Right atrium auricular region (tissue), 2 donors: Measurements from ENCODE around the gene CMTR1. TPM values are rescaled to one million over a fixed set of nuclear protein-coding genes. Genes with fewer than 3 reads are reported as not detected.

Experiments
- DNase-seq: peaks from one replicate; pipeline ENCODE4 v3.0.0-alpha.2; 2019; ENCODE audit warnings: low spot score
- H3K27ac ChIP-seq, 2 donors: fragments of 200-600 bp; sonication (generic); 1 replicate in 1 of 2; 2 replicates in 1 of 2; pipeline ENCODE4 v1.5.1; 2016 to 2019
- H3K27me3 ChIP-seq, 2 donors: fragments of 200-600 bp; sonication (generic); one replicate each; pipeline versions ENCODE4 v1.5.1 to v1.6.0; 2017 to 2019
- H3K36me3 ChIP-seq: fragments of 200-600 bp; sonication (generic); one replicate; pipeline ENCODE4 v1.5.1; 2016
- H3K4me1 ChIP-seq, 2 donors: fragments of 200-600 bp; sonication (generic); one replicate each; pipeline versions ENCODE4 v1.5.1 to v1.6.0; 2017 to 2019
- H3K4me3 ChIP-seq, 2 donors: fragments of 200-600 bp; sonication (generic); 1 replicate in 1 of 2; 2 replicates in 1 of 2; pipeline ENCODE4 v1.5.1; 2017 to 2019; ENCODE audit warnings: mild to moderate bottlenecking in 1 of 2, moderate library complexity in 1 of 2
- H3K9me3 ChIP-seq, 2 donors: fragments of 200-600 bp; sonication (generic); one replicate each; pipeline ENCODE4 v1.5.1; 2019
- CTCF ChIP-seq, 2 donors: fragments of 200-600 bp; sonication (generic); IDR thresholded peaks; one replicate each; pipeline ENCODE4 v1.5.1; 2019; ENCODE audit warnings: antibody characterized with exemption in 2 of 2
- total RNA-seq, 2 donors: library from RNA; depleted of rRNA; stranded (reverse); fragments of >200 nt; gene quantifications; one replicate each; pipeline ENCODE4 v1.1.0, GENCODE V29; 2016

CMTR1 gene
- total RNA-seq, 2 donors from 2014 or later = 20.4 to 21.1 TPM

GRCh38 chr6:37426945-37427510 is 6.0 kb upstream of the CMTR1 start:
- no peaks in the 10 kb centered on the region for H3K4me1 ChIP-seq
- no peaks in the 10 kb centered on the region for H3K27me3 ChIP-seq
- DNase-seq = no peak
- no peaks in the 10 kb centered on the region for H3K9me3 ChIP-seq
- H3K4me3 ChIP-seq = no peak overlapping the region
- no peak overlapping the region for H3K27ac ChIP-seq
- H3K36me3 ChIP-seq = no peaks in the 10 kb centered on the region
- no peak for TF ChIP-seq CTCF (IDR thresholded peaks at IDR 0.05)

GRCh38 chr6:37429352-37429750 is 3.7 kb upstream of the CMTR1 start:
- Histone ChIP-seq H3K4me1 (peaks cover 0 to 14% of the 10 kb centered on the region in 2 donors), H3K27ac (no peak overlapping the region), H3K9me3 (no peaks in the 10 kb centered on the region), H3K4me3 (no peak overlapping the region), H3K27me3 (no peaks in the 10 kb centered on the region), H3K36me3 (no peaks in the 10 kb centered on the region)
- no peak for TF ChIP-seq CTCF (IDR thresholded peaks at IDR 0.05)
- no peak for DNase-seq

- Histone ChIP-seq H3K36me3 (peaks cover 22% of the 10 kb centered on the region), H3K4me1 (peaks cover 0 to 25% of the 10 kb centered on the region in 2 donors), H3K27me3 (no peaks in the 10 kb centered on the region), H3K4me3 (peak overlapping the region; percentile 83 to 90), H3K9me3 (no peaks in the 10 kb centered on the region), H3K27ac (peak overlapping the region; percentile 91 to 93)
- DNase-seq = no peak
- TF ChIP-seq CTCF (IDR thresholded peaks at IDR 0.05) = no peak
Measured at GRCh38 chr6:37432590-37432915, 468 bp upstream of the CMTR1 start.

GRCh38 chr6:37433657-37434271 is 743 bp downstream of the CMTR1 start:
- peaks cover 0 to 25% of the 10 kb centered on the region in 2 donors for H3K4me1 ChIP-seq
- no peaks in the 10 kb centered on the region for H3K27me3 ChIP-seq
- no peaks in the 10 kb centered on the region for H3K9me3 ChIP-seq
- no peak for TF ChIP-seq CTCF (IDR thresholded peaks at IDR 0.05)
- peaks cover 29% of the 10 kb centered on the region for H3K36me3 ChIP-seq
- no peak for DNase-seq
- peak overlapping the region; percentile 91 to 93 for H3K27ac ChIP-seq
- peak overlapping the region; percentile 83 to 90 for H3K4me3 ChIP-seq

GRCh38 chr6:37435373-37435772 is 2.4 kb downstream of the CMTR1 start:
- peaks cover 29% of the 10 kb centered on the region for H3K36me3 ChIP-seq
- H3K27me3 ChIP-seq = no peaks in the 10 kb centered on the region
- H3K9me3 ChIP-seq = no peaks in the 10 kb centered on the region
- peaks cover 0 to 38% of the 10 kb centered on the region in 2 donors for H3K4me1 ChIP-seq
- no peak for DNase-seq
- TF ChIP-seq CTCF (IDR thresholded peaks at IDR 0.05) = no peak
- H3K27ac ChIP-seq = no peak overlapping the region
- H3K4me3 ChIP-seq = no peak overlapping the region

GRCh38 chr6:37435816-37436215 is 2.8 kb downstream of the CMTR1 start:
- TF ChIP-seq CTCF (IDR thresholded peaks at IDR 0.05) = no peak
- Histone ChIP-seq H3K4me1 (peaks cover 0 to 41% of the 10 kb centered on the region in 2 donors), H3K27me3 (no peaks in the 10 kb centered on the region), H3K4me3 (no peak overlapping the region), H3K9me3 (no peaks in the 10 kb centered on the region), H3K27ac (no peak overlapping the region), H3K36me3 (peaks cover 29% of the 10 kb centered on the region)
- no peak for DNase-seq
